SK-N-SH treated with all-trans-retinoic acid at 6 μM for 48 hours (cell line): ENCODE results near the gene GALNT11.

ENCODE experiments used
- ATAC-seq: fragments of 200-7000 bp; cut with Tn5 transposase; 3 replicates; pipeline ENCODE4 v1.9.1; 2020; ENCODE audit warnings: mild to moderate bottlenecking, moderate library complexity
- BACH2 ChIP-seq: fragments of 250-450 bp; sonication (Bioruptor Pico); IDR thresholded peaks from 2 replicates; pipeline ENCODE4 v1.9.0; 2021; ENCODE audit warnings: mild to moderate bottlenecking, borderline replicate concordance
- CREB5 ChIP-seq: fragments of 250-450 bp; sonication (Bioruptor Pico); IDR thresholded peaks from 2 replicates; pipeline ENCODE4 v1.5.1; 2020; ENCODE audit warnings: low read depth, mild to moderate bottlenecking, moderate library complexity
- CSDC2 ChIP-seq: fragments of 250-450 bp; sonication (Bioruptor Pico); IDR thresholded peaks from 2 replicates; pipeline ENCODE4 v1.5.0; 2020; ENCODE audit warnings: mild to moderate bottlenecking, moderate library complexity
- CSRNP3 ChIP-seq: fragments of 250-450 bp; sonication (Bioruptor Pico); IDR thresholded peaks from 2 replicates; pipeline ENCODE4 v1.5.1; 2021; ENCODE audit warnings: mild to moderate bottlenecking, moderate library complexity
- ESRRG ChIP-seq: fragments of 250-450 bp; sonication (Bioruptor Pico); IDR thresholded peaks from 2 replicates; pipeline ENCODE4 v1.6.1; 2021; ENCODE audit warnings: mild to moderate bottlenecking
- GLIS3 ChIP-seq: fragments of 250-450 bp; sonication (Bioruptor Pico); IDR thresholded peaks from 2 replicates; pipeline ENCODE4 v1.5.0; 2020; ENCODE audit warnings: mild to moderate bottlenecking, moderate library complexity
- ISL1 ChIP-seq: fragments of 250-450 bp; sonication (Bioruptor Pico); IDR thresholded peaks from 2 replicates; pipeline ENCODE4 v2.1.2; 2022; ENCODE audit warnings: mild to moderate bottlenecking, moderate library complexity
- OSR1 ChIP-seq: fragments of 250-450 bp; sonication (Bioruptor Pico); IDR thresholded peaks from 2 replicates; pipeline ENCODE4 v1.8.0; 2022; ENCODE audit warnings: moderate library complexity, mild to moderate bottlenecking, inconsistent platforms
- PATZ1 ChIP-seq: fragments of 250-450 bp; sonication (Bioruptor Pico); IDR thresholded peaks from 2 replicates; pipeline ENCODE4 v1.8.0; 2020; ENCODE audit warnings: mild to moderate bottlenecking, moderate library complexity, borderline replicate concordance
- POU6F1 ChIP-seq: fragments of 250-450 bp; sonication (Bioruptor Pico); IDR thresholded peaks from 2 replicates; pipeline ENCODE4 v1.8.0; 2021; ENCODE audit warnings: low read depth, mild to moderate bottlenecking, moderate library complexity, borderline replicate concordance
- PPARA ChIP-seq: fragments of 250-450 bp; sonication (Bioruptor Pico); IDR thresholded peaks from 2 replicates; pipeline ENCODE4 v1.5.0; 2020; ENCODE audit warnings: mild to moderate bottlenecking, borderline replicate concordance
- RARB ChIP-seq: fragments of 250-450 bp; sonication (Bioruptor Pico); IDR thresholded peaks from 2 replicates; pipeline ENCODE4 v1.8.0; 2021; ENCODE audit warnings: mild to moderate bottlenecking, moderate library complexity
- TCF4 ChIP-seq: fragments of 250-450 bp; sonication (Bioruptor Pico); IDR thresholded peaks from 2 replicates; pipeline ENCODE4 v1.8.0; 2021; ENCODE audit warnings: mild to moderate bottlenecking, moderate library complexity, borderline replicate concordance
- TOX ChIP-seq: fragments of 250-450 bp; sonication (Bioruptor Pico); IDR thresholded peaks from 2 replicates; pipeline ENCODE4 v1.8.0; 2021; ENCODE audit warnings: mild to moderate bottlenecking, moderate library complexity, borderline replicate concordance
- TSHZ2 ChIP-seq: fragments of 250-450 bp; sonication (Bioruptor Pico); IDR thresholded peaks from 2 replicates; pipeline ENCODE4 v1.5.0; 2020; ENCODE audit warnings: mild to moderate bottlenecking, moderate library complexity
- ZC3H10 ChIP-seq: fragments of 250-450 bp; sonication (Bioruptor Pico); IDR thresholded peaks from 2 replicates; pipeline ENCODE4 v1.5.1; 2021; ENCODE audit warnings: mild to moderate bottlenecking, moderate library complexity
- ZFP3 ChIP-seq: fragments of 250-450 bp; sonication (Bioruptor Pico); IDR thresholded peaks from 2 replicates; pipeline ENCODE4 v1.5.0; 2020; ENCODE audit warnings: mild to moderate bottlenecking, moderate library complexity
- ZFP30 ChIP-seq: fragments of 450-650 bp; formaldehyde crosslinking; IDR thresholded peaks from 2 replicates; pipeline ENCODE4 v1.5.0; 2022; ENCODE audit warnings: mild to moderate bottlenecking, moderate library complexity
- ZNF565 ChIP-seq: fragments of 450-650 bp; formaldehyde crosslinking; conservative IDR thresholded peaks from 2 replicates; pipeline ENCODE4 v1.5.0; 2020; ENCODE audit warnings: low read depth, mild to moderate bottlenecking, moderate library complexity
- ZNF8 ChIP-seq: fragments of 450-650 bp; formaldehyde crosslinking; IDR thresholded peaks from 2 replicates; pipeline ENCODE4 v1.5.0; 2020; ENCODE audit warnings: mild to moderate bottlenecking, moderate library complexity

Gene GALNT11

GRCh38 chr7:152085131-152085530, 59.7 kb downstream of the GALNT11 start (continued):
- TF ChIP-seq CREB5 (CRISPR knock-in tag) (no peak), ZNF8 (CRISPR knock-in tag) (no peak), ZC3H10 (CRISPR knock-in tag) (no peak), ZFP3 (CRISPR knock-in tag) (no peak), ZNF565 (CRISPR knock-in tag) (no peak), ESRRG (CRISPR knock-in tag) (no peak), ZFP30 (CRISPR knock-in tag) (no peak), PPARA (CRISPR knock-in tag) (no peak), POU6F1 (CRISPR knock-in tag) (no peak)
- TF ChIP-seq, all 23 proteins: peak for 0

- TF ChIP-seq OSR1 (CRISPR knock-in tag) (no peak), POU6F1 (CRISPR knock-in tag) (no peak), ZFP3 (CRISPR knock-in tag) (no peak), CREB5 (CRISPR knock-in tag) (no peak), CSDC2 (no peak), ZNF8 (CRISPR knock-in tag) (no peak), ISL1 (CRISPR knock-in tag) (no peak), ZNF565 (CRISPR knock-in tag) (no peak), TOX (CRISPR knock-in tag) (no peak), GLIS3 (CRISPR knock-in tag) (no peak), PATZ1 (CRISPR knock-in tag) (no peak), BACH2 (CRISPR knock-in tag) (no peak), ZFP30 (CRISPR knock-in tag) (no peak), TCF4 (no peak), RARB (no peak), ESRRG (CRISPR knock-in tag) (no peak), TSHZ2 (CRISPR knock-in tag) (no peak), PPARA (CRISPR knock-in tag) (no peak), CSRNP3 (no peak)
- ATAC-seq, result no peak
Observed at GRCh38 chr7:152086513-152086912, 61.0 kb downstream of the GALNT11 start.
